HUES6 (cell line): ENCODE data around the gene EFNA5.

Source experiments
- H3K27ac ChIP-seq: 2 replicates; pipeline ENCODE4 v1.7.0; 2013; ENCODE audit warnings: low read depth, mild to moderate bottlenecking, low read length, inconsistent platforms
- H3K27me3 ChIP-seq: 2 replicates; pipeline ENCODE4 v1.6.1; 2013; ENCODE audit warnings: low read length; ENCODE audit not compliant: control insufficient read depth, insufficient read depth
- H3K36me3 ChIP-seq: 2 replicates; pipeline ENCODE4 v1.6.1; 2013; ENCODE audit warnings: low read length; ENCODE audit not compliant: control insufficient read depth, insufficient read depth
- H3K4me1 ChIP-seq: 2 replicates; pipeline ENCODE4 v1.6.1; 2013; ENCODE audit warnings: low read length; ENCODE audit not compliant: control insufficient read depth, insufficient read depth
- H3K4me3 ChIP-seq: 2 replicates; pipeline ENCODE4 v1.5.1; 2013; ENCODE audit warnings: low read depth, low read length
- H3K9ac ChIP-seq: one replicate; pipeline ENCODE4 v1.6.1; 2013; ENCODE audit warnings: mild to moderate bottlenecking, low read length
- H3K9me3 ChIP-seq: 2 replicates; pipeline ENCODE4 v1.6.1; 2013; ENCODE audit warnings: low read depth, low read length; ENCODE audit not compliant: control insufficient read depth, insufficient read depth

The EFNA5 gene

DNA sequence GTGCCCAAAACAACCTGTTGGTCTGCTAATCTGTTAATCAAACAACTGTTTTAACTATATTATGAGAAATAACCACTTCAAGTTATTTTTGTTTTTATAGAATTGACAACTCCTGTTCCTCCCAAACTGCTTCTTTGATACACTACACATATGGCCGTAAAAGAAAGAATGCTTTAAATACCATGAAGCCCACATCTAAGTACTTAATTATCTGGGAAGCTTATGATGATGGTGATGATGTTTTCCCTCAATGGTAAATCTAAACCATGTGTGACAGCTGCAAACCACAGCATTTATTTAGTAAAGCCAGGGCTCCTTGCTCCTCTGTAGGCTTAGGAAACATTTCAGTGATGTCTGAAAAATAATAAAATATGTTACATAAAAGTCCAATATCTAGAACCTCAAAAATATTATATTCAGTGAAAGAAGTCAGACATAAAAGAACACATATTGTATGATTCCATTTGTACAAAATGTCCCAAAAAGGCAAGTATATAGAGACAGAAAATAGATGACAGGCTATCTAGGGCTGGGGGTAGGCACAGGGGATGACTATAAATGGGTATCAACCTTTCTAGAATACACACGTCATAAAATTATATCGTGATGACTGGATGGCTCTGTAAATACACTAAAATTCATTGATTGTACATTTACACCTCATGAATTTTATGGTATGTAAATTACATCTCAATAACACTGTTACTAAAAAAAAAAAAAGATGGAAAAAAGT is 154.1 kb downstream of the EFNA5 start:
- no peak overlapping the region for H3K4me3 ChIP-seq
- no peaks in the 10 kb centered on the region for H3K27me3 ChIP-seq
- H3K36me3 ChIP-seq, result no peaks in the 10 kb centered on the region
- no peak overlapping the region for H3K9ac ChIP-seq
- peaks cover 62% of the 10 kb centered on the region for H3K4me1 ChIP-seq
- H3K9me3 ChIP-seq, result no peaks in the 10 kb centered on the region
- H3K27ac ChIP-seq, result no peak overlapping the region

- H3K4me3 ChIP-seq, result no peak overlapping the region
- no peaks in the 10 kb centered on the region for H3K27me3 ChIP-seq
- H3K9ac ChIP-seq, result no peak overlapping the region
- no peak overlapping the region for H3K27ac ChIP-seq
- peaks cover 64% of the 10 kb centered on the region for H3K4me1 ChIP-seq
- H3K9me3 ChIP-seq, result no peaks in the 10 kb centered on the region
- no peaks in the 10 kb centered on the region for H3K36me3 ChIP-seq
Observed at GRCh38 chr5:107515521-107516080, 155.1 kb downstream of the EFNA5 start.

- Histone ChIP-seq H3K9ac (no peak overlapping the region), H3K9me3 (no peaks in the 10 kb centered on the region), H3K36me3 (no peaks in the 10 kb centered on the region), H3K4me1 (peaks cover 61% of the 10 kb centered on the region), H3K27ac (no peak overlapping the region), H3K27me3 (no peaks in the 10 kb centered on the region), H3K4me3 (no peak overlapping the region)
Observed at GRCh38 chr5:107514305-107514704, 156.4 kb downstream of the EFNA5 start.

GRCh38 chr5:107513337-107514085 is 157.2 kb downstream of the EFNA5 start:
- Histone ChIP-seq H3K4me1 (peaks cover 53% of the 10 kb centered on the region), H3K36me3 (no peaks in the 10 kb centered on the region), H3K27ac (no peak overlapping the region), H3K27me3 (no peaks in the 10 kb centered on the region), H3K9me3 (no peaks in the 10 kb centered on the region), H3K4me3 (no peak overlapping the region), H3K9ac (no peak overlapping the region)

DNA sequence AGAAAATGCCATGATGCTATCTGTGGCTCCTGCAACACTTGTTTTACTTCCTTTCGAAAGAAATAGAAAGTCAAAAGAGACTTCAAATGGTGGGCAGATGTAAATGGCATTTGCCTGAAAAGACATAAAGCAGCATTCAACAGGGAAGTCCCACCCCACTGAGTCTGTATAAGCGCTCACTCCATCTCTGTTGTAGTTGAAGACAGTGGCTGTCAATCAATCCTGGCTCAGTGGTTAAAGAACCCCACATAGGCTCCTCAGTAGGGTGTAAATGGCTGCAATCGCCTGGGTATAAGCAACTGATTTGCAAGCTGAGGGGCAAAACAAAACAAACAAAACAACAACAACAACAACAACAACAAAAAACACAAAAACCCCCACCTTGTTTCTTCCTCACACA is 158.7 kb downstream of the EFNA5 start:
- H3K9ac ChIP-seq, result no peak overlapping the region
- no peaks in the 10 kb centered on the region for H3K36me3 ChIP-seq
- peaks cover 42% of the 10 kb centered on the region for H3K4me1 ChIP-seq
- H3K27me3 ChIP-seq, result no peaks in the 10 kb centered on the region
- H3K9me3 ChIP-seq, result no peaks in the 10 kb centered on the region
- no peak overlapping the region for H3K27ac ChIP-seq
- H3K4me3 ChIP-seq, result no peak overlapping the region

DNA sequence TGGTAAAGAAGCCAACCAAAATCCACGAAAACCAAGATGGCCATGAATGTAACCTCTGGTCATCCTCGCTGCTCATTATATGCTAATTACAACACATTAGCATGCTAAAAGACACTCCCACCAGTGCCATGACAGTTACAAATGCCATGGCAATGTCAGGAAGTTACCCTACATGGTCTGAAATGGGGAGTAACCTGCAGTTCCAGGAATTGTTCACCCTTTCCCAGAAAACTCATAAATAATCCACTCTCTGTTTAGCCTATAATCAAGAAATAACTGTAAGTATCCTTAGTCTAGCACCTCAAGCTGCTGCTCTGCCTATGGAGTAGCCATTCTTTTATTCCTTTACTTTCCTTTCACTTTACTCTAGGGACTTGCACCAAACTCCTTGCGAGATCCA is 160.6 kb downstream of the EFNA5 start:
- Histone ChIP-seq H3K4me3 (no peak overlapping the region), H3K27me3 (no peaks in the 10 kb centered on the region), H3K36me3 (no peaks in the 10 kb centered on the region), H3K9ac (no peak overlapping the region), H3K27ac (no peak overlapping the region), H3K4me1 (peaks cover 55% of the 10 kb centered on the region), H3K9me3 (no peaks in the 10 kb centered on the region)

DNA sequence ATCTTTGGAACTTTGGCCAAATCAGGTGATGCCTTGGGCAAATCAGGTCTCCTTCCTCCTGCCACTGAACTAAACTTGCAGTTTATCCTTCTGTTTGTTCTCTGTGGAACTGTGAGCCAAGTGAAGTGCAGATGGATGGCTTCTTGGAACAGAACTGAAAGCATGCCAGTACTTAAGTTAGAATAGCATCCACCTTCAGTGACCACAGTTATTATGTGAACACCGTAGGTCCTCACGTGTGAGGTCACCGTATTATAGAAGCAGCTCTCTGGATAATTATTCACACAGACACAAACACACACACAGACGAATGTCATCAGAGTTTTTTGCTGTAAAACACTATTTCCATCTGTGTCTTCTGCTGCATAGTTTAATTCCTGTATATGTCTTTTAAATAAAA is 162.6 kb downstream of the EFNA5 start:
- no peaks in the 10 kb centered on the region for H3K36me3 ChIP-seq
- H3K9me3 ChIP-seq, result no peaks in the 10 kb centered on the region
- H3K4me3 ChIP-seq, result no peak overlapping the region
- no peaks in the 10 kb centered on the region for H3K27me3 ChIP-seq
- no peak overlapping the region for H3K27ac ChIP-seq
- peaks cover 40% of the 10 kb centered on the region for H3K4me1 ChIP-seq
- H3K9ac ChIP-seq, result no peak overlapping the region

- Histone ChIP-seq H3K27me3 (no peaks in the 10 kb centered on the region), H3K4me1 (peaks cover 41% of the 10 kb centered on the region), H3K36me3 (no peaks in the 10 kb centered on the region), H3K9ac (no peak overlapping the region), H3K9me3 (no peaks in the 10 kb centered on the region), H3K27ac (no peak overlapping the region), H3K4me3 (no peak overlapping the region)
Observed at GRCh38 chr5:107505763-107506534, 164.8 kb downstream of the EFNA5 start.

DNA sequence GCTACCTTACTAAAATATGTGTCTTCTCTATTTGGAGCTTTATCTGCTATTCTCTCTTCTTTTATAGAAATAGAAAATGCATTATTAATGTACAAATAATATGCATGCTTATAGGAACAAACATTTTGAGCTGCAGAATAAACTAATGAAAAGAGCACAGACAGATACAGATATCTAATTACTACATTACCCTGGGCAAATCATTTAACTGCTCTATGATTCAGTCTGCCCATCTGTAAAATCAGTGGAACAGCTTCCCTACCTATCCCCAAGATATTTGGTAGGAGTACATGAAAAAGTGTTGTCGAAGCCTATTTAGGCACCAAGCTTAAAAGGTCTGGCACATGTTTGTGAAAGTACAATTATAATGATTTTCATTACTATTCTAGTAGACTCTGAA is 166.3 kb downstream of the EFNA5 start:
- Histone ChIP-seq H3K36me3 (no peaks in the 10 kb centered on the region), H3K9me3 (no peaks in the 10 kb centered on the region), H3K27me3 (no peaks in the 10 kb centered on the region), H3K4me3 (no peak overlapping the region), H3K27ac (no peak overlapping the region), H3K4me1 (peaks cover 46% of the 10 kb centered on the region), H3K9ac (no peak overlapping the region)

GRCh38 chr5:107502676-107503060 is 168.1 kb downstream of the EFNA5 start:
- Histone ChIP-seq H3K9ac (no peak overlapping the region), H3K9me3 (no peaks in the 10 kb centered on the region), H3K4me1 (peaks cover 59% of the 10 kb centered on the region), H3K27me3 (no peaks in the 10 kb centered on the region), H3K4me3 (no peak overlapping the region), H3K36me3 (no peaks in the 10 kb centered on the region), H3K27ac (no peak overlapping the region)
